GM10847 (cell line): Measurements from ENCODE around the gene PCNT.

Experiments
- POLR2A ChIP-seq: IDR thresholded peaks from 2 replicates; pipeline ENCODE4 v1.6.1; 2011; ENCODE audit not compliant: insufficient read length; ENCODE audit errors: extremely low read depth

Gene PCNT, protein sequence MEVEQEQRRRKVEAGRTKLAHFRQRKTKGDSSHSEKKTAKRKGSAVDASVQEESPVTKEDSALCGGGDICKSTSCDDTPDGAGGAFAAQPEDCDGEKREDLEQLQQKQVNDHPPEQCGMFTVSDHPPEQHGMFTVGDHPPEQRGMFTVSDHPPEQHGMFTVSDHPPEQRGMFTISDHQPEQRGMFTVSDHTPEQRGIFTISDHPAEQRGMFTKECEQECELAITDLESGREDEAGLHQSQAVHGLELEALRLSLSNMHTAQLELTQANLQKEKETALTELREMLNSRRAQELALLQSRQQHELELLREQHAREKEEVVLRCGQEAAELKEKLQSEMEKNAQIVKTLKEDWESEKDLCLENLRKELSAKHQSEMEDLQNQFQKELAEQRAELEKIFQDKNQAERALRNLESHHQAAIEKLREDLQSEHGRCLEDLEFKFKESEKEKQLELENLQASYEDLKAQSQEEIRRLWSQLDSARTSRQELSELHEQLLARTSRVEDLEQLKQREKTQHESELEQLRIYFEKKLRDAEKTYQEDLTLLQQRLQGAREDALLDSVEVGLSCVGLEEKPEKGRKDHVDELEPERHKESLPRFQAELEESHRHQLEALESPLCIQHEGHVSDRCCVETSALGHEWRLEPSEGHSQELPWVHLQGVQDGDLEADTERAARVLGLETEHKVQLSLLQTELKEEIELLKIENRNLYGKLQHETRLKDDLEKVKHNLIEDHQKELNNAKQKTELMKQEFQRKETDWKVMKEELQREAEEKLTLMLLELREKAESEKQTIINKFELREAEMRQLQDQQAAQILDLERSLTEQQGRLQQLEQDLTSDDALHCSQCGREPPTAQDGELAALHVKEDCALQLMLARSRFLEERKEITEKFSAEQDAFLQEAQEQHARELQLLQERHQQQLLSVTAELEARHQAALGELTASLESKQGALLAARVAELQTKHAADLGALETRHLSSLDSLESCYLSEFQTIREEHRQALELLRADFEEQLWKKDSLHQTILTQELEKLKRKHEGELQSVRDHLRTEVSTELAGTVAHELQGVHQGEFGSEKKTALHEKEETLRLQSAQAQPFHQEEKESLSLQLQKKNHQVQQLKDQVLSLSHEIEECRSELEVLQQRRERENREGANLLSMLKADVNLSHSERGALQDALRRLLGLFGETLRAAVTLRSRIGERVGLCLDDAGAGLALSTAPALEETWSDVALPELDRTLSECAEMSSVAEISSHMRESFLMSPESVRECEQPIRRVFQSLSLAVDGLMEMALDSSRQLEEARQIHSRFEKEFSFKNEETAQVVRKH (N-terminal part only)

DNA sequence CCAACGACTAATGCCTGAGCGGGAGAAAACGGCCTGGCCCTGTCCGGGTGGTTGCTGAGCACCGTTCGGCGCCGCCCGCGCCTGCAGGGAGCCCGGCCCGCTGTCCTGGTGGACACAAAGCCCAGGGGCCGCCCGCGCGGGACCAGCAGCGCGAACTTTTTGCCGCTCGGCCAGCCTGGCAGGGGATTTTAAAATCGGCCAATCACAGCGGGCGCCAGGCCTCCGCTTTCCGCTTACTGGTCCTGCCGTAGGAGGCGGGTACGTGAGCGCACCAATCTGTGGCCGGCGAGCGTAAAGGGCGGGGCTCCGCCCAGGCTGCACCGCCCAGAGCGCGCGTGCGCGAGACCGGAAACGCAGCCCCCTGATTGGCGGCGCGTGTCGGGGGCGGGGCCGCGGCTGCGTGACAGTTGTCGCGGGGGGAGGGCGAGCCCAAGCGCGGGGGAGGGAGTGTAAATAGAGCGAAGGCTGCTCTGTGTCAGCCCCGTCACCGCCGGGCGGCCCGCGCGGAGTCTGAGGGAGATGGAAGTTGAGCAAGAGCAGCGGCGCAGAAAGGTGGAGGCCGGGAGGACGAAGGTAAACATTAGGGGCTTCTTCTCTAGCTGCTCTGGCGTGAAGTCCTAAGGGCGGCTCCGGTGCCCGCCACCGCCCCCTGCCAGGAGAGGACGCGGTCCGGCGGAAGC lies at the start of gene PCNT, which contains the start of gene C21orf58:
Gene PCNT (plus strand): TSS at position 447 of the 680 bp plus-strand sequence. CDS start 73 bp downstream, at position 520.
Gene C21orf58 (minus strand): TSS at position 161 of the 680 bp plus-strand sequence. CDS start 1,132 bp downstream, outside the sequence.
- peak; percentile 80 for TF ChIP-seq POLR2A

DNA sequence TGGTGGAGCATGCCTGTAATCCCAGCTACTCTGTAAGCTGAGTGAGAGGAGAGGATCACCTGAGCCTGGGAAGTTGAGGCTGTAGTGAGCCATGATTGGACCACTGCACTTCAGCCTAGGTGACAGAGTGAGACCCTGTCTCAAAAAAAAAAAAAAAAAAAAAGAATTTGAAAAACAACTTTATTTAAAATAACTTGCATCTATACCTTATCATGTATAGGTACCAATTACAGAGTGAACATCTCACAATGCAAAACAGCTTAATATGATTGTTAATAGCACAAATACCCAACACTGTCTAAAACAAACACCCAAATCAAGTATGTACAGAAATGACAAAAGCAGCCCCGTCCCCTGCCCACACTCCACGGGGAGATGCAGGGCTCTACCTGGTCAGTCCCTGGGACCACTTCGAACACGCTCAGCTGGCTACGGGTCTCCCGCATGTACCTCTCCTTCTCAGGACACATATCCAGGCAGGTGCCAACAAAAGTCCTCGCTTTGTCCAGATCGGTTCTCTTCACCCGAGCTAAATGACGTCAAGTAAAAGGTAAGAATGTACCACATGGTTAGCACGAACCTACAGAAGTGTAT lies 49.1 kb upstream of the PCNT start:
- no peak for TF ChIP-seq POLR2A

DNA sequence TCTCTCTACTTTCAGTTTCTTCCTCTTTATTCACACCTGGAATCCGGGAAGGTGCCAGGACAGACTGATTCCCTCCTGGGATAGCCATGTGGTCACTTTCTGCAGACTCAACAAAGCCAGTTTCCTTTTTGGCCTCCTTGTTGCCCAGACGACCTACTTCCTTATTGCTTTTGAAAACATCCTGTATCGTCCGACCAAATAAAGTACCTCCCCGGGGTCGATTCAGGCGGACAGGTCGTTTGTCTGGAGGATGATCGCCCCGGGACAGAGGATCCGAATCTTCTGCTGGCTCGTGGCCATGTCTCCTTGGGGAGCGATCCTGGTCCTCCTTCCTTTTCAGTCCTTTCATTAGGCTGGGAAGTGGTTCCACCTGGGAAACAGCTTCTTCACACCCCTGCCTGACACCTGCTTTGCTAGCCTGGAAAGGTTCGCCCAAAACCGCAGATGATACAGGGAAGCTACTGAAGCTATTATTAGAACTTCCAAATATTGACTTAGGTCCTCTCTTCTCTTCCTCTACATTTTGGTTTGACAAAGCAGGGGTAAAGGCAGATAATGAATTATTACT lies 39.8 kb upstream of the PCNT start:
- TF ChIP-seq POLR2A, result no peak

DNA sequence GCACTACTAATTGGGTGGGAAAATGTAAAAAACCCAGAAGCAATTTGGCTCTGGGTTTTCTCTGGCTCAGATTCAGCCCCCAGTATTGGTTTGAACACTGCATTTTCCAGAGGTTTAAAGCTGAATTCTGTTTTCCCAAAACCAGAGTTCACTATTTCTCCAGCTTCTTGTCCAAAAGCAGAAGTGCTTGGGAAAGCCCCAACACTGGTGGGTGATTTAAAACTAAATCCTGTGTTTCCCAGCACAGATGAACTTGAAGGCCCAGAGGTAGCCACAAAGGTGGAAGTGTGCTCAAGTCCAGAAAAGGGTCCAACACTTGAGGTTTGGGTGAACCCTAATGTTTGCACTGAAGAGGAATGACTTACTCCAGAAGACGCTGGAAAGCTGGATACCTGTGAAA lies 39.2 kb upstream of the PCNT start:
- TF ChIP-seq POLR2A, result no peak

DNA sequence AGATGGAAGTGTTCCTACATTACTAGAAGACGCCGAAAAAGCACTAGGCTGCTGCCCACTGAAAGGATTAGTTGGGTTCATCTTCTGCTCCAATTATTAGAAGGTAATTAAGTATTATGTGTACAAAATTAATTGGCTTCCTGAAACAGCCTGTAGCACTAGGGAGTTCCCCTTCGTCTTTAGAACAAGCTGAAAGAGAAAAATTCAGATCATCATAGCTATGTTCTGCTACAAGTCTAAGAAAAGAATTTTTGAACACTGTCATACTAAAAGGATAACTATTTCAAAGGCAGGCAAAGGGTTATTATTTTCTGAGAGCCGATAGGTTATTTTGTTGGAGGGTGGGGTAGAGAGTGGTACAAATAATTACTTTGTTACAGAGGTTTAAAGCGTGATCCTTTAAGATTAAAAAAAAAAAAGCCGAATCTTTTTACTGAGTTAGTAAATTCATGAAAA lies 38.7 kb upstream of the PCNT start, which contains the start of gene MCM3AP:
Gene MCM3AP (minus strand): TSS at position 406 of the 456 bp plus-strand sequence. CDS start 325 bp downstream, at position 81.
- no peak for TF ChIP-seq POLR2A

DNA sequence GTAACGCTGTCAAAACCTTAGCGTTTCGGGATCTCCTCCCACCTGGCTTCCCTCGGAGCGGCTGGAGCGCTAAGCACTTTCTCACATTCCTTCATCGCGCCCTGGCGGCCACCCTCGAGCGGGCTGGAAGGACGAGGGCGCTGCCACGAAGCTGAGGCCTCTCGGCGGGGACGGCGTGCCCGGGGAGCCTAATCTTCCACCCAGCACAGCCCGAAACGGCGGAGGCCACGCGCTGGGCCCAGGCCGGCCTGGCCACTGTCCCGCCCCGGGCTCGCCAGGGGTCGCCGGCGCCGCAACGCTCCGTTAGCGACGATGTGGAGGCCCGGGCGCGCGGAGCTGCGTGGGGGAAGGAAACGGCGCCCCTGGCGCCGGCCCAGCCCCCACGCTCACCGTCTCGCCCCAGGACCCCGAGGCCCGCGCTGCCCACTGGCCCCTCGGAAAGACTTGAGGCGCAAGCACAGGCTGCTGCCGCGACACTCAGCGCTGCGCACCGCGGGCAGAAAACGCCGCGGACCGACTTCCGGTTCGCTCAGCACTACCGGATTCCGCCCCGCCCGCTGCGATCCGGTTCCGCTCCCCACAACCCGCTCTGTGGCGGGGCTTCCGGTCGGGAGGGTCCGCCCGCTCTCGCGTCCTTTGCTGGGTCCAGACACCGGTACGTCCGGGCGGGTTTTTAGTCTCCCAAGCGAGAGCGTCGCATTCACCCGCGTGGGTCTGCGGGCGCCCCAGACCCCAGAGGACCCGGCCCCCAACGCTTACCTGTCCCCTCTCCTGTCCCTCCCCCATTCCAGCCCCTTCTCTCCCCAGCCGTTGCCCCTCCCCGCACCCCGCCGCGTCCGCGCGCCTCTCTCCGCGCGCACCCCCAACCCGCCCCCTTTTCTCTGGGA lies 38.0 kb upstream of the PCNT start, which contains the start of gene YBEY:
Gene YBEY (plus strand): TSS at position 582 of the 887 bp plus-strand sequence. CDS start 572 bp downstream, outside the sequence.
- TF ChIP-seq POLR2A, result peak; percentile 49

DNA sequence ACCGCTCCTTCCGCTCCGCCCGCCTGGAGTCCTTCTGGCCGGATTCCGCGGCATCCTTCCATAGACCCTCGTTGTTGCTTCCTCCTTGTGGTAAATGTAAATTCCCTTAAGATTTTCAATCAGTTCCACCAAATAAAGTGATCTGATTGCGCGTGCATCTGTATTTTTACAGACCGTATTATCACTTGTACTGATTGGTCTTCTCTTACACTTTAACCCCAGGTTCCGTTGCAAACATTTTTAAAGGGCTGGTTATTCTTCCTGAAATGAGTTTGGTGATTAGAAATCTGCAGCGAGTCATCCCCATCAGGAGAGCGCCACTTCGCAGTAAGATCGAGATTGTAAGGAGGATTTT lies 37.3 kb upstream of the PCNT start:
- TF ChIP-seq POLR2A, result no peak

DNA sequence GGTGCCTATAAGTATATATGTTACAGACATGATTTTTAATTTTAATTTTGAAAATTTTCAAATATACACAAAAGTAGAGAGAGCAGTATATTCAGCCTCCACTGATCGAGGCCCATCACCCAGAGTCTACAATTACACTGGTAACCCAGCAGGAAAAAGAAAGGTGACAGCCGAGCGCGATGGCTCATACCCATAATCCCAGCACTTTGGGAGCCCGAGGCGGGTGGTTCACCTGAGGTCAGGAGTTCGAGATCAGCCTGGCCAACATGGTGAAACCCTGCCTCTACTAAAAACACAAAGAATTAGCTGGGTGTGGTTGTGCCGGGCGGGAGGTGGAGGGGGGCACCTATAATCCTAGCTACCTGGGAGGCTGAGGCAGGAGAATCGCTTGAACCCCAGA lies 36.4 kb upstream of the PCNT start:
- TF ChIP-seq POLR2A, result no peak

DNA sequence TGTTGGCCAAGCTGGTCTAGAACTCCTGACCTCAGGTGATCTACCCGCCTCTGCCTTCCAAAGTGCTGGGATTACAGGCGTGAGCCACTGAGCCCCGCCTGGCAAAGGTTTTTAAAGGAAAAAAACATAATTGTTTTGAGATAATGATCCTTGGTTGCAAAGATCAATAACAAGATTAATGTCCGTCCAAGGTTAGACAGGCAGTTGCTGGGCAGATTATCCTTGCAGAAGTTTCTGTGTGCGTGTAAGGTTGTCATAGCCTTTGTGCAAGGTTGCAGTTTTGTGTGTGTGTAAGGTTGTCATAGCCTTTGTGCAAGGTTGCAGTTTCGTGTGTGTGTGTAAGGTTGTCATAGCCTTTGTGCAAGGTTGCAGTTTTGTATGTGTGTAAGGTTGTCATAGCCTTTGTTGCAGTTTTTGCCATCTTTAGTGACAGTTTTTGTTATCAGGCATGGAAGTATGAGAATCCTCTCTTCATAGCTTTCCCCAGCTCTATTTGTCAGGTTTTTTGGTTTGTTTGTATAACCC lies 34.2 kb upstream of the PCNT start:
- no peak for TF ChIP-seq POLR2A

DNA sequence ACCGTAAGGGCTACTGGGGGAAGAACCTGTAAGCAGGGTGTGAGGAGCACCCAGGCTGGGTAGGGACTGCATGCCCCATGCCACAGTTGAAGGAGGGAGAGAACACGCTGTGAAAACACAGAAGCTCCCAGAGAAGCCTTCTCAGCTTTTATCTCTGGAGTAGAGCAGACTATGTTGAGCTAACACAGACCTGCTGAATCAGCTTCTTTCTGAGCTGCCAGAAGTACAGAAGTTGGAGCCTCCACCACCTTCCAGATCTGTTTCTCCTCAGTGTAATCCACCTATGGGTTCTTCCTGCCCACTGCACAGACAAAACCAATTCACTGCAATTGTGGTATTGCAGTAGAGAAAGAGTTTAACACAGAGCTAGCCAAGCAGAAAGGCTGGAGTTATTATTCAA lies 32.4 kb upstream of the PCNT start:
- no peak for TF ChIP-seq POLR2A

DNA sequence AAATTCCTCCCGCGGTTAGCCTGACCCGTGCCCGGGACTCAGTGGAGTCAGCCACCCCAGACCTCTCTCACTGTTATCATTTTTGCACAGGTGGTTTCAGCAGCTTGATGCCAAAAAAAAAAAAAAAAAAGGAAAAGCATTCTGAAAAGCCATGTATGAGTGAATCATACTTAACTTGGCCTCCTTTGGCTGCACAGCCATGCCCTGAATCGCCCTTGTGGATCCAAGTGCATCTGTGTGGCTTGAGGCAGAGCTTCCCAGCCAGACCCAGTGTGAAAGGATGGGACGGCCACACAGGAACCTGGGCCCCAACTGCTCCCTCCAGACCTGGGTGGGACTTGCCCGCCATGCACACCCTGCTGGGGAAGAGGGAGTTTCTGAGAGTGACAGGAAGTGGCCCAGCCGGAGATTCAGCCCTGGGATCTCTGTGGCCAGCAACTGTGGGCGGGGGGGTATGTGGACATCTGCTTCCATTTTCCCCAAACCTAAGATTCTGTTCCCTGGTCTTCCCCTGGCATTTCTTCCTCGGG lies 29.2 kb upstream of the PCNT start:
- TF ChIP-seq POLR2A, result no peak

DNA sequence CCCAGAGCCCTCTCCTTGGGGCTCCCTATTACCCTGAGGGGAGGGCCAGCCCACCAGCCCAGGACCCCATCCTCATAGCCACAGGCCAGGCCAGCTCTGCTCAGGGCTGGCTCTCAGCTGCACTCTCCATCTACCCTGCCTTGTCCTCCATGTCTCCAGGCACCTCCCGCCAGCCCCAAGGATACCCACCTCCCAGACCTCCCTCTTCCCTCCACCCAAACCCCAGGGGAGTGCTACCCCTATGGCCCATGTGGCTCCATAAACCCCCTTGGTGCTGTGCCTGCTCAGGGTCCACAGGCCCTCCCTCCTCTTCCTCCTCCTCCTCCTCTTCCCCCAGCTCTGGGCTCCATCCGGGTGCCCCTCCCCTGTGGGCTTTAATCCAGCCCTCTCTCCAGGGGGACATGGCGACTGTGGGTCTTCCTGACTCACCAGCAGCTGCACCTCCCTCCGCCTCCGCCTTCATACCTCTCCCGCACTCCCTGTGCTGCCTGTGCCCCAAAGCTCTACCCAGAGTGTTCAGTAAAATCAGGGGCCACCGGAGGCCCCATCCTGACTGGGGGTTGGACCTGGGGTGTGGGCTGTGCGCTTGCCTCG lies 28.7 kb upstream of the PCNT start:
- no peak for TF ChIP-seq POLR2A
